ENCODE data around the gene CYBC1.
"Not testable (repeated sequence)": the region's sequence is repeated elsewhere in the genome, so short reads cannot be mapped to it uniquely, and the experiment has no call there.

CYBC1 gene

DNA sequence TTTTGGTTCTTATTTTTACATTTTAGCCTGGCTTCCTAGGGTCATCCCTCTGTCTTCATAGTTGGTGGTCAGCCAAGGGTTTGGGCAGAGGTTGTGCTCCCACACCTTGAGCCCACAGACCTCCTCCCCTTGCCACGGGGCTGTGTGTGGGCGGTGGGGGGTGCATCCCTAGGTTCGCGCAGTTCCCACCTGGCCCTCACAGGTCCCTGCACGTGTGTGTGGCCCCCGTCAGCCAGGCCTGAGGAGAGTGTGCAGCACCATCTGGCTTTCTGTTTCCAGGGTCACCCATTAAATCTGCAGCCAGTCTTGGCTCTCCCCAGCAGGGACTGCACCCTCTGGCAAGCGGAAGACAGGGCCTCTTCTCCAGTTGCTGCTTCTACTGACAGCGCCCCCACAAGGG is 18.5 kb downstream of the CYBC1 start:
- no peak for DNase-seq

DNA sequence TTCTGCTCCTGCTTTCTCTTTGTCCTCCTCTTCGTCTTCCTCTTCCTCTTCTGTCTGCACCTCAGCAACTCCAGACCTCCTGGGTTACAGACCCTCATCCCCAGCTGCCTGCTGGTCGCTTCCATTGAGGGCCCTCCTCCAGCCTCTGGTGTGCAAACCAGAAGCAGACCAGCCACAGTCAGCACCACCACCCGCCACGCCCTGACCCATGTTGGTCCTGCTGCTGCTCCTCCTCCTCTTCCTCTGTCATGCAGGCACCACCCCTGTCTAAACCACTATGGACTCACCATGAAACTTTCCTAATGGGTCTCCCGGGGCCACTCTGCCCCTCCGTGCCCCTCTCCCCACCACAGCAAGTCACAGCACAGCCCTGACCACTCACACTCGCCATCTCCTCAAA is 20.7 kb downstream of the CYBC1 start:
- no peak for DNase-seq

DNA sequence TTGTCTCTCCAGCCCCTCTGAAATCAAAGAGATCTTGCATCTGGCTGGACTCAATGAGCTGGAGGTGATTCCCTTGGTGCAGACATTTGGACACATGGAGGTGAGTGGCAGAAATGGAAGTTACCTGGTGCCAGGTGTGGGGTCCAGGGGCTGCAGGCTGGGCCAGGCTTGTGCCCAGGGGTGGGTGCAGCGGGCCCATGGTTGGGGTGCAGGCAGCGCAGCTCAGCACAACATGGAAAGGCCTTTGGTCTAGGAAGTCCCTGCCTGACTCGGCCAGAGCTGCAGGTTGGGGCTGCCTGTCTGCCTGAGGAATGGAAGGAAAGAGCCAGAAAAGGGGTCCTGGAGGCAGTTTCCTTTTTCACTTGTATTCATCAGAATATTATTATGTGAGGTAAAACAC is 22.0 kb downstream of the CYBC1 start:
- DNase-seq, result no peak

DNA sequence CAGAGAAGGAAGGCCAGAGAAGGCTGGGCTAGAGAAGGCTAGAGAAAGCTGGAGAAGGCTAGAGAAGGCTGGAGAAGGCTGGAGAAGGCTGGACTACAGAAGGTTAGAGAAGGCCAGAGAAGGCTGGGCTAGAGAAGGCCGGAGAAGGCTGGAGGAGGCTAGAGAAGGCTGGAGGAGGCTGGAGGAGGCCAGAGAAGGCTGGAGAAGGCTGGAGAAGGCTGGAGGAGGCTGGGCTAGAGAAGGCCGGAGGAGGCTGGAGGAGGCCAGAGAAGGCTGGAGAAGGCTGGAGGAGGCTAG is 25.7 kb downstream of the CYBC1 start:
- no peak for DNase-seq

DNA sequence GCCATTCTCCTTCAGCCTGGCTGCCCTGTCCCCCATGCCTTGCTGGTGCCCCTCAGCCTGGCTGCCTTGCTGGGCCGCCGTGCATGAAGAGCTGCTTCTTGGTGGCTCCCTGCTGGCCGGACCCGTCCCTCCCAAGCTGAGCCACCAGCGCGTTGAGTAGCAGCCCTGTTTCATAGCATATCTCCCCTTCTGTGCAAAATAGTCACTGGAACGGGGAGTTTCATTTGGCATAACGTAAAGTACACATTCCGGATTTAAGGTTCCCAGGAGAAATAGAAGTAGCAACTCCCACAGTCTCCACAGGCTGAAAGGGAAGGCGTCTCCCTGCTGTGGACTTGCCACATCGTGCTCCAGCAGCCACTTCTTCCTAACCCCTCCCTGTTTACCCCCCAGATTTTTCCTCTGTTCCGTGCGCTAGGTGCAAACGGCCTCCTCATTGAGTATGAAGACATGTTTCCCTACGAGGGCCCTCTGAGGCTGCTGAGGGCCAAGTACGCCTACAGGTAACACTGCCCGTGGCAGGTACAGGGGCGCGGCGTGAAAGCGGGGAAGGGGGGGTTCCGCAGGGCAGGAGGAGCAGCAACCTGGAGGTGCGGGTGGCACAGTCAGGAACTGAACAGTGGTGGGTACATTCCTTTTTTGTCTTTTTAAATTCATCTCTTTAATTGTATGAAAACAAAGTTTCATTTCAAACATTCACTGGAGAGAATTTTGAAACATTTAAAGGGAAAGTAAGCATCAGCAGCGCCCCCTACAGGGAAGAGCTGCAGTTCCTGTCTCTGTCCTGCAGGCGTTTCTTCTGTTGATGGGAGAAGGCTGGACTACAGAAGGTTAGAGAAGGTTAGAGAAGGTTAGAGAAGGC is 26.3 kb downstream of the CYBC1 start:
- DNase-seq, result peak; percentile 29

DNA sequence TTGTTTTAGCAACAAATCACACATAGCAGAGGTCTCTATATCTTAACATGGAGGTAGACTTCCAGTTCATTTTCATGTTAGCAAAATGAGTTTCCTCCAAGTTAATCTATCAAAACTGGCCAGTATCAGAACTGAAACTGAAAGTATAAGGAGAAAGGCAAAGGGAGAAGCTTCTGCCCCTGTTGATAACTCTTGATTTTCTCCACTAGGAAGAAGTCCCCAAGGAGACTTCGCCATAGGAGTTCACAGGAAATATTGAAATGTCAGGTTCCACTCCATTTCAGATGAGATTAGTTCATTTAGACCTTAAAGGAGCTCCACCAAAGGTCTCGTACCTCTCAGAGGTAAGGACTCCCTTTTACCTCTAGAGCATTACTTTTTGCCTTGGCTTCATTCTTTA is 31.0 kb downstream of the CYBC1 start:
- no peak for DNase-seq

DNA sequence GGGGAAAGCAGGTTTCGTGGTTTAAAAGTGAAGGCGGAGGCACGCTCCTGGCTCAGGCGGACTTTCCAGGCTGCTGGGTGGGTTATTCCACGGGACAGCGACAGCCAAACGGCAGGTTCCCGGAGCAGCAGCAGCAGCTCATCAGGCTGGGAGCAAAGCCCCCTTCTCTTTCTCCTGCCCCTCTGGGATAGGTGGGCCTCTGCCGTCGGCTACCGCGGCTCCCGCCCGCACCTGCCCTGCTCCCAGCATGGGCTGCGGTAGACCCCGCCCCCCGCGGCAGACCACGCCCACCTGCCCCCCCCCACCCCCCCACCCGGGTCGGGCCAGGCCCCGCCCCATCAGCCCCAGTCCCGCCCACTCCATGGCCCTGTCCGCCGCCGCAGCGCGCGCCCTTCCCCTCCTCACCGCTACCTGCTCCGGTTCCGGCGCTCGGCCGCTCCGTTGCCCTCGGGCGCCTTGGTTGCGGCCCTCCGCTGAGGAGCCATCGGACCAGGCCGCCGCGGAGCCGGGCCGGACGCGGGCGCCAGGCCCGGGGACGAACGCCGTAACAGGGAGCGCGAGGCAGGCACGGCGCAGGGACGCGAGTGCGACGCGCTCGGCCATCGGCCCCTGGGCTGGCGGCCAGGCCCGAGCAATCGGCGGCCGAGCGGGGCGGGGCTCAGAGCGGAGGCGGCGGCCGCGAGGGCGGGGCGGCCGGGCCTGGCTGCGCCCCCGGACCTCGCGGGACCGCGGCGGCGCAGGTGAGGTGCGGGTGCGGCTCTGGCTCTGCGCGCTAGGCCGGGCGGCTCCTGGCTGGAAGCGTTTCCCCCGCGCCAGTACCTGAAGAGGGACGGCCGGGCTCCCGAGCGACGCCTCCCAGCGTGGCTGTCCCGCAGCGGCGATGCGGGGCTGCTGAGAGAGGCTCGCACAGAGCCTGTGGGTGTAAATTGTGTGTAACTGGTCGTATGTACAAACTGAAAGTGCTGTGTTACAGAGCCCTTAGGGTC is 32.3 kb downstream of the CYBC1 start, which contains the start of the genes HEXD and OGFOD3:
HEXD (plus strand) TSS at position 347 of the 986 bp plus-strand sequence. CDS start 1,453 bp downstream, outside the sequence.
OGFOD3 (minus strand) TSS at position 586 of the 986 bp plus-strand sequence; CDS start at position 485, 101 bp downstream.
- peak; percentile 83 for DNase-seq

DNA sequence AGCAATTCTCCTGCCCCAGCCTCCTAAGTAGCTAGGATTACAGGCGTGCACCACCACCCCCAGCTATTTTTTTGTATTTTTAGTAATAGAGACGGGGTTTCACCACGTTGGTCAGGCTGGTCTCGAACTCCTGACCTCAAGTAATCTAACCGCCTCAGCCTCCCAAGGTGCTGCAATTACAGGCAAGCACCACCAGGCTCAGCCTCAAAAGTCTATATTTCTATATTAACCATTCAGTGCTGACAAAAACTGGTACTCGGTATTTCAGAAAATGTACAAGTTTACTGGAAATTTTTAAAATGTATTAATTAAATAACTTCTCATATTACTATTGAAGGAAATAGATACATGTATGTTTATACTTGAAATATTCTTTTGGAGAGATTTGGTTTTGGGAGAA is 33.8 kb downstream of the CYBC1 start:
- no peak for DNase-seq

DNA sequence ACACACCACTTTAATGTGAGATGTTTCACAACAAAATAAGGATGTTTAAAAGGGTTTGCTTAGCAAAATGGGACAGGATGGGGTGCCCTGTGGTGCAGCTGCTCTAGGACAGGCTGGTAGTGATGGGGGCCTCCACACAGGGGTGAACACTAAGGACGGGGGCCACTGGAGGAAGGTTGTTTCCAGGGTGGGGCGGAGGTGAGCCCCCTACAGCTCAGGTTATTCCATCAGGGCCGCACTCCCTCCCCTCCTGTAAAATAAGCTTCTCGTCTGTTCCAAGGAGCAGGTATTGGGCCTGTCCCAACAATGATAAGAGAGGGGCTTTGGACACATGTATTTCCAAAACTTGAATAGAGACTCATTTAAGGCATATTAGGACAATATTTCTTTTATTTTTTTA is 34.3 kb downstream of the CYBC1 start:
- no peak for DNase-seq

DNA sequence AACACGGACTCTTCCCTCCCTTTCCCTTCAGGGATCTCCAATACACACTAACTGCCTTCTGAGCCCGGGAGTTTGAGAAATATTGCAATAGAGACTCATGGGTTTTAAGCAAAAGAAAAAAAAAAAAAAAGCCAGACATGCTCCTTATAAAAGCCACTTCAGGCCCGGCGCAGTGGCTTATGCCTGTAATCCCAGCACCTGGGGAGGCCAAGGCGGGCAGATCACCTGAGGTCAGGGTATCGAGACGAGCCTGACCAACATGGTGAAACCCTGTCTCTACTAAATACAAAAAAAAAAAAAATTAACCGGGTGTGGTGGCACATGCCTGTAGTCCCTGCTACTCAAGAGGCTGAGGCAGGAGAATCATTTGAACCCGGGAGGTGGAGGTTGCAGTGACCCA is 34.8 kb downstream of the CYBC1 start:
- no peak for DNase-seq

DNA sequence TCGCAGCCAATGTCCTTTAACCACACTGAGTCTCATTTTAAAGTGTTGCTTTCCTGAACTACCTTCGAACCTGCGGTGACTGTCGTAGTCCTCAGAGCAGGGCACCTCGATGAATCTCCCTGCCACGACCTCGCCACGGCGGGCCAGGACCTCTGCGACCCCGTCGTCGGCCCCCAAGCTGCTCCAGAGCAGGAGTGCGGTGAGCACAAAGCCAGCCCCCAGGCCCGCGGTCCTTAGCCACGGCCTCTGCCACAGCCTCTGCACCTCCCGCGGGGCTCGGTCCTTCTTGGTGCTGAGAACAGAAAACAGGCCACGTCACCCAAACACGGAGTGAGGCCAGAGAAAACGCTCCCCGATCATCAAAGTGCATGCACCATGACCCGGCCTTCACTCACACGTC is 35.2 kb downstream of the CYBC1 start:
- no peak for DNase-seq

DNA sequence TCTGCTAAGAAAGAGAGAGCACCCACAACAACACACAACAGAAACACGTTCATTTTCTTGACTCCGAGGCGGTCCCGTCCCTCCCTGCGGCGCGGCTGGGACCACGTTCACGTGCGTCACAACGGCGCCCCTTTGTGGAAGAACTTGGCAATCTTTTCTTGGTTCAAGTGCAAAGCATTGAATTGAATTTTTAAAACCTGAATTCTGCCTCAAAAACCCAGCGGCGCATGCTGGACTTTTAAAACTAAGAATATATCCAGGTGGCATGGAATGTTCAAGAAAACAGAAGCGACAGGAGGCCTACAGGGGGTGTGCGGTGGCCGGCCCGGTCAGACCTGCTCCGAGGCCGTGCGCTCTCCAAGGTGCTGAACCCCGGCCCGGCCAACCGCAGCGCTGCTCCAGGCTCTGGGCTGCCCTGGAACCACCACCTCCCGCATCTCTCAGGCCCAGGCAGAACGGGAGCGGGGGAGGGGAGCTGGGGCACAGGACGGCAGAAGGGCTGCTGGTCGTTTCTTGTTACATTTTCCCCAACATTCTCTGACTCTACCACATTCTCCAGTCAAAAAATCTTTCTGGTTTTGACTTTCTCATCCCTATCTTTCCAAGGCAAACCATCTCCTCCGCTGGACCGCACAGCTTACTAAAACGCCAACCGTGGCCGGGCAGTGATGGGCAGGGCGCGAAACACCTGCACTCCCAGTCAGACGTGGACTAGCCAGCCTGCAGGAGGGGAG is 35.8 kb downstream of the CYBC1 start:
- DNase-seq, result peak; percentile 60

DNA sequence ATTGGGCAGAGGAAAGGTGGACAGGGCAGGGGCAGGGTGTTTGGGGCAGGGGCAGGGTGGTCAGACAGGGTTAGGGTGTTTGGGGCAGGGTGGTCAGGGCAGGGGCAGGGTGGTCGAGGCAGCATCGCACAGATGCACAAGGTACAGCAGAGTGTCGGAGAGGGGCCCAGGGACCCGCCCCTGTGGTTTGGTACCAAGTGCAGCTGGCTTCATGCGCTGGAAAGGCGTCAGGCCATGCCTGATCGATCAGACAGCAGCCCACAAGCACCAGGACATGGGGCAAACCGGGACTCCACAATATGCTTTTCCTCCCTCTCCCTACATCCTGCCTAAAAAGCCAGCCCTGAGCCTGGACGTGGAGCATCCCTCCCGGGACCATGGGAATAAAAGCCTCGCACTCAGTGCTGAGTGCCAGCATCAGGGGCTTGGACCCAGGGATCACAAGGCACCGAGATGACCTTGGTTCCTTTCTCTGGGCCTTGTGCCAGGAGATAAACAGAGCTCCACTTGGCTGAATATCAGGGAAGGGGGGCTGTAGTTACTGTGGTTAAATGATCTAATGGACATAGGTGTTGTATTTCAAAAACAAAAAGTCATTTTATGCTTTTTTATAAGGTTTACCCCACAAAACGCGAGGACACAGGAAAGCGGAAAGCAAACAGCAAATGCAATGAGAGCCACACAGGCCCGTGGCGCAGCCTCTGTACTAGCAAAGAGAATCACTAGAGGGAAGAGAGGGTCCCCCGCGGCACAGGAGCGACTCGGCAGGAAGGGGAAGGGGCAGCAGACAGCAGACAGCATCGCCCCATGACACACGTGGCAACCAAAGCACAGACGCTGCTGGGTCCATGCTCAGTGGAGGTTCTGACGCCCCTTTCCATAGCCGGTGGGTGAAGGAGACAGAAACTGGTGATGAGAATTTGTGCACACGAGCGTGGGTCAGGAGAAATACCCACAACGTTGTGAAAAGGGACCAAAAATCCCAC is 37.7 kb downstream of the CYBC1 start:
- DNase-seq, result no peak

DNA sequence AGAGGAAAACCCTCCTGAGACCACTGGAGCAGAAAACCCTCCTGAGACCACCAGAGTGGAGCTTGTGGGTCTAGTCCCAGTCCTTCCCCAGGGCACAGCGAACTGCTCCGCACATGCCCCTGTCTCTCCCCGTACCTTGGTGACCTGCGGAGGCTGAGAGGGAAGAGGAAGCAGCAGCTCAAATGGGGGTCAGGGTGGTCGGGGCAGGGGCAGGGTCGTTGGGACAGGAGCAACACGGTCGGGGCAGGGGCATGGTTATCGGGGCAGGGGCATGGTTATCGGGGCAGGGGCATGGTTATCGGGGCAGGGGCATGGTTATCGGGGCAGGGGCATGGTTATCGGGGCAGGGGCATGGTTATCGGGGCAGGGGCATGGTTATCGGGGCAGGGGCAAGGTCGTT is 38.5 kb downstream of the CYBC1 start:
- not testable (repeated sequence) for DNase-seq

DNA sequence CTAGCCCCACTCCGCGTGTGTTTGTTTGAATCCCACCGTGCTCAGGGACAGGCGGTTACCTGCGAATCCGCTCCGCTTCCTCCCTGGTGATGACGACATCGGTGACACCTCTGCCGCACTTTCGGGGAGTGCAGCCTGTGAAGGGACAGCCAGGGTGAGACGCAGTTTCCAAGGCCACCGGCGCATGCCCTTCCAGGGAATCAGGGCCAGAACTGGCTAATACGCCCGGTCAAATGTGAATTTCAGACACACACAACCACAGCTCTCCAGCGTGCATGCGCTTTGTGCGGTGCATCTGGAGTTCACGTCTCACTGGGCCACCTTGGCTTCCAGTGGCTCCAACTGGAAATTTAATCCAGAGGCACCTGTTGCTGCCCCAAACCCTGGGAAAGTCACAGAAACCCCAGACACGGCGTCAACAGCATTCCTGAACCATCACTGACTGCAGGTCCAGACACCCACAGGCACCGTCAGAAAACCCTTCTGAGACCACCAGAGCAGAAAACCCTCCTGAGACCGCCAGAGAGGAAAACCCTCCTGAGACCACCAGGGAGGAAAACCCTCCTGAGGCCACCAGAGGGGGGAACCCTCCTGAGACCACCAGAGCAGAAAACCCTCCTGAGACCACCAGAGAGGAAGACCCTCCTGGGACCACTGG is 39.0 kb downstream of the CYBC1 start:
- DNase-seq, result no peak

DNA sequence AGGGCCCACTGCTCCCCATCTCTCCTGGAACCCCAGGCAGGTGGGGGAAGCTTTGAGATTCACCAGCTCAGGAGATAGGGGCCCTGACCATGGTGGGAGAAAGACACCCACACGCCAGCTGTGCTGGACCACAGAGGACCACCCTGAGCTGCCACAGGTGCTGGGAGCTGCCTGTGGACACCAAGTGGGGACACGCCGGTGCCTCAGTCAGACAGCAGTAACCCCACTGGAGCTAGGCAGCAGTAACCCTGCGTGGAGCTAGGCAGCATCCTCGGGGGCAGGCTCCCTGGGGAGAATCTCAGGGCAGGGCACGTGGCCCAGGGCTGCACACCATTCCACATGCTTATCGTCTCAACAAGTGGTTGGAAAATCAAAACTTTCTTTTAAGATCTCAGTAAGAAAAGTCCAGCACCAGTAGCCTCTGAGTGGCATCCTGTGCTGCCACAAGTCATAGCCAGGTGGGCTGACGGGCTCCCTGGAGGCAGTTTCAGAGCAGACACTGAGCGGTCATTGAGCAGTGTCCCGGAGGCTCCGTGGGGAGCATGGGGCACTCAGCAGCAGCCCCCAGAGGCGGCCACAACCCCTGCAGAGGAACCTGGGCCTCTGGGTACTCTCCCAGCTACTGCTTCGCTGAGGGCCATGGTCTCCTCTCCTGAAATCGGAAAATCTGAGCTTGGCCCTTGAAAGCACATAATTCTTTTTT is 40.4 kb downstream of the CYBC1 start:
- DNase-seq, result no peak

DNA sequence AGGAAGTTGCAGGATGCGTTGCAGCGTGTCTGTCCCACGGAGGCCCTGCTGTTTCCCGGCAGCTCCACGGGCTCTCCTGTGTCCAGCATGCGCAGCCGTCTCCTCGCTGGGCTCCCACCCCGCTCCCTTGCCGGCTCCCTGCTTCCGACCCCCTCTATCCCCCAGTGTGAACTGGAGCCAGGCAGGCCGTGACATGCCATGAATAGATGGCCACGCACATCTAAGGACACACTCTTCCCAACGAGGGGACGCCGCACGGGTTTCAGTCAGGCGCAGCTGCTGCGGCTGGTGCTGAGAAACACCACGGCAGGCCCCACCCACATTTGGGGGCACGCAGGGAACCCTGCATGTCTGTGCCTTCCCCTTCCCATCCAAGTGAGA is 41.6 kb downstream of the CYBC1 start:
- no peak for DNase-seq

DNA sequence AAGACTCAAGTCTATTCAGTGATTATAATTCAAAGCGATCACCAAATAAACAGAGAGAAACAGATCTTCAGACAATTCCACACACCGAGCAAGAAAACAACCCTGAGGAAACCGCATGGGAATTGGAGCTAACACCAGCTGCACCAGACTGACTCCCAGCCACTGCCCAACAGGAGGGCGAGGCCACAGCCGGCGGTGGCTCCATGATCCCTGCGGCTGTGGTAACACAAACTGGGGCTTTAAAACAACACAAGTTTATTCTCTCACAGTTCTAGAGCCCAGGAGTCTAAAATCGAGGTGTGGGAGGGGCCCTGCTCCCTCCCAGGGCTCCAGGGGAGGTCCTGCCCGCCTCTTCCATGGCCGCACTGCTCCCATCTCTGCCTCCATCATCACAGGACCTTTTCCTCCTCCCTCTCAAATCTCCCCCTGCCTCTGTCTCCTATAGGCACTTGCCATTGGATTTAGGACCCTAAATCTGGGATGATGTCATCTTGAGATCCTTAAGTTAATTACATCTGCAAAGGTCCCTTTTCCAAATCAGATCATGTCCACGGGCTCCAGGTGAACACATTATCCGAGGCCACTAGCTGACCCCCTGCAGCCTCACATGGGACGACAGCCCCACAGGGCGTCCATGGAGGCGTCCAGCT is 42.1 kb downstream of the CYBC1 start:
- no peak for DNase-seq

DNA sequence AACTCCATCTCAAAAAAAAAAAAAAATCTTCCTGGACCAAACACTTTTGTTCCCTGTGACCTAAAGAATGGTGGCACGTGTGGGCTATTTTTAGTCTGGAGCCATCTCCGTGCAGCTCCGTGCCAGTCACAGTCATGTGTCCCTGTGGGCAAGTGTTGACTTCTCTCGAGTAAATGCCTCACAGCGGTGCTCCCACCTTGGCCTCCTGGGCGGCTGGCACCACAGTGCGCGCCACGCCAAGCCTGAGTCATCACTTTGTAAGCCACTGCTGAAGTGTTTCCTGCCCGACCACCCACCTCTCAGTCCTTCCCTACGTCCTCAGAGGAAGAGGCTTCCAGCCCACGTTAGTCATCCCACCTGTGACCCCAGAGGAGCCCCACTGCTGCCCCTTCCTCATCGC is 43.3 kb downstream of the CYBC1 start:
- DNase-seq, result no peak

DNA sequence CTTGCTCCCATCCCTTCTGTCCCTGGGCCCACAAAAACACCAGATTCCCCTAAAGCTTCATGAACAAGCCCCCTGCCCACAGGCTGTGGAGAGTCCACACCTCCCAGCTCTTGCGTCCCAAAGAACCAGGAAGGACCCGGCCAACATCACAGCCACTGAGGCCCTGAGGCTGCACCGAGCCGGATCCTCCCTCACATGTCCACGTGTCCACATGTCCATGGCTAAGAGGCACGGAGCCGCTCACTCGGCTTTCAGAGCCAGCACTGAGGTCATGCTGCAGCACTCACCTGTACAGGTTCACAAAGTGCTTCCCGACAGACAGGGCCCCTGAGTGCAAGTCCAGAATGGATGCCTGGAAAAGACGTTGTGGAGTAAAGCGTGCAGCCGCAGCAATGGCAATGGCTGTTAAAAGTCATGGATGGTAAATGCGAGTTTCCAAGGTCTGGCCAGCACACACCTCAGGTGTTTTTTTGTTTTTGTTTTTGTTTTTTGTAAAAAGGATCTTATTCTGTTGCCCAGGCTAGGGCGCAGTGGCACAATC is 44.4 kb downstream of the CYBC1 start:
- no peak for DNase-seq

All from activated effector memory CD4-positive, alpha-beta T cell treated with Interleukin-2 at 50 U/mL for 16 hours (primary cell).